A549 (cell line): Measurements from ENCODE around the gene CDC42EP5. TPM values are rescaled to one million over a fixed set of nuclear protein-coding genes. Genes with fewer than 3 reads are reported as not detected.

Source experiments
- ATAC-seq, 2 experiments: fragments of 200-7000 bp in 1 of 2; fragments of >200 bp in 1 of 2; cut with Nextera tagmentation in 1 of 2; cut with Tn5 transposase in 1 of 2; 3 replicates each; pipeline versions ENCODE4 v1.8.0 to v1.9.1; 2018 to 2020; ENCODE audit warnings: mild to moderate bottlenecking in 1 of 2, moderate library complexity in 1 of 2
- CTCF ChIA-PET: fragments of 300-600 bp; sonication (Branson Sonifier 250); formaldehyde crosslinking; extraction: SDS; loops from one replicate; lab custom pipeline; 2021; ENCODE audit warnings: antibody characterized with exemption, inconsistent platforms; lab: Yijun Ruan, JAX
- POLR2A ChIA-PET: fragments of 350-600 bp; formaldehyde crosslinking; extraction: SDS; loops from one replicate; lab custom pipeline; 2021; ENCODE audit warnings: antibody characterized with exemption, inconsistent platforms; lab: Yijun Ruan, JAX
- DNase-seq, 2 experiments: peaks; one replicate each; pipeline versions ENCODE4 v3.0.0 to v3.0.0-alpha.2; 2011 to 2016; ENCODE audit warnings: low read depth in 1 of 2, low spot score in 1 of 2
- FAIRE-seq: peaks from 2 replicates; lab custom pipeline; 2011; peaks lifted over from hg19 to GRCh38; lab: Jason Lieb, UNC
- H3K27ac ChIP-seq, 2 experiments: fragments of >200 bp; sonication (Bioruptor Twin); formaldehyde crosslinking; 3 replicates each; pipeline ENCODE4 v1.5.1; 2016 to 2017
- H3K4me1 ChIP-seq: fragments of >200 bp; sonication (Bioruptor Twin); formaldehyde crosslinking; 3 replicates; pipeline ENCODE4 v1.6.1; 2016
- H3K4me2 ChIP-seq: fragments of >200 bp; sonication (Bioruptor Twin); formaldehyde crosslinking; 3 replicates; pipeline ENCODE4 v1.6.1; 2016
- H3K4me3 ChIP-seq: fragments of >200 bp; sonication (Bioruptor Twin); formaldehyde crosslinking; 3 replicates; pipeline ENCODE4 v1.5.1; 2016
- H3K9me3 ChIP-seq: fragments of >200 bp; sonication (Bioruptor Twin); formaldehyde crosslinking; 3 replicates; pipeline ENCODE4 v1.6.1; 2016
- ATOH8 ChIP-seq: fragments of 250-450 bp; sonication (Bioruptor Pico); IDR thresholded peaks from 2 replicates; pipeline ENCODE4 v1.5.0; 2020; ENCODE audit warnings: low read depth, mild to moderate bottlenecking, moderate library complexity
- BCL3 ChIP-seq: fragments of >200 bp; sonication (Bioruptor Twin); formaldehyde crosslinking; IDR thresholded peaks from 3 replicates; pipeline ENCODE4 v1.6.1; 2016
- BHLHE40 ChIP-seq: IDR thresholded peaks from 2 replicates; pipeline ENCODE4 v1.6.1; 2012; ENCODE audit warnings: low read depth, low read length, inconsistent platforms
- EHMT2 ChIP-seq: fragments of 200-600 bp; sonication (generic); IDR thresholded peaks from 2 replicates; pipeline ENCODE4 v1.6.1; 2016; ENCODE audit warnings: antibody characterized with exemption, low read depth, mild to moderate bottlenecking, moderate library complexity
- ESRRA ChIP-seq: fragments of 150-350 bp; IDR thresholded peaks from 2 replicates; pipeline ENCODE4 v1.6.1; 2014; ENCODE audit warnings: mild to moderate bottlenecking, low read length, borderline replicate concordance
- HEYL ChIP-seq: fragments of 250-450 bp; sonication (Bioruptor Pico); IDR thresholded peaks from 2 replicates; pipeline ENCODE4 v1.8.0; 2021; ENCODE audit warnings: mild to moderate bottlenecking, moderate library complexity
- JUN ChIP-seq, 2 experiments: fragments of >200 bp; sonication (Bioruptor Twin); formaldehyde crosslinking; IDR thresholded peaks; 2 replicates in 1 of 2; 3 replicates in 1 of 2; pipeline ENCODE4 v1.6.1; 2016 to 2017
- KDM1A ChIP-seq: fragments of 200-600 bp; sonication (generic); IDR thresholded peaks from 2 replicates; pipeline ENCODE4 v1.6.1; 2016; ENCODE audit warnings: low read depth, mild to moderate bottlenecking
- NFE2L2 ChIP-seq: fragments of 150-350 bp; conservative IDR thresholded peaks from 2 replicates; pipeline ENCODE4 v1.6.1; 2014; ENCODE audit warnings: low read length
- NR3C1 ChIP-seq: fragments of >200 bp; sonication (Bioruptor Twin); formaldehyde crosslinking; IDR thresholded peaks from 3 replicates; pipeline ENCODE4 v1.6.1; 2017
- PHF8 ChIP-seq: fragments of 200-600 bp; sonication (generic); IDR thresholded peaks from 2 replicates; pipeline ENCODE4 v1.6.1; 2016; ENCODE audit warnings: low read depth, mild to moderate bottlenecking, antibody characterized with exemption, moderate library complexity, borderline replicate concordance
- POLR2A ChIP-seq: IDR thresholded peaks from 2 replicates; pipeline ENCODE4 v1.6.1; 2012; ENCODE audit warnings: mild to moderate bottlenecking, low read length
- RAD21 ChIP-seq, 2 experiments: fragments of >200 bp in 1 of 2; sonication (Bioruptor Twin) in 1 of 2; formaldehyde crosslinking in 1 of 2; IDR thresholded peaks in 1 of 2; conservative IDR thresholded peaks in 1 of 2; 2 replicates in 1 of 2; 3 replicates in 1 of 2; pipeline ENCODE4 v1.6.1; 2012 to 2018; ENCODE audit warnings: inconsistent platforms in 1 of 2
- REST ChIP-seq: fragments of 200-600 bp; sonication (generic); IDR thresholded peaks from 2 replicates; pipeline ENCODE4 v1.6.1; 2016; ENCODE audit warnings: antibody characterized with exemption, mild to moderate bottlenecking, moderate library complexity
- ZSCAN20 ChIP-seq: fragments of 250-450 bp; sonication (Bioruptor Pico); IDR thresholded peaks from 2 replicates; pipeline ENCODE4 v1.8.0; 2022; ENCODE audit warnings: mild to moderate bottlenecking, moderate library complexity
- WGBS: methylation state at CpG from one replicate; pipeline ENCODE4 v1.1.6; 2017; ENCODE audit errors: missing lambda C conversion rate; 5-methylcytosine and 5-hydroxymethylcytosine counted together
- polyA plus RNA-seq, 4 experiments: library from polyadenylated mRNA; depleted of rRNA in 3 of 4; stranded (reverse); fragments of >200 nt; fragmentation: RNase III in 1 of 4; extraction: RNeasy Plus Mini Kit Qiagen cat#74134 plus additional on column Dnase treatment in 1 of 4; gene quantifications; 2 replicates in 3 of 4; 3 replicates in 1 of 4; pipeline ENCODE4 v1.2.3, GENCODE V29; 2011 to 2017

CDC42EP5 gene
- polyA plus RNA-seq, 2 of the 4 experiments (the other 2 are of a cell fraction) = not detected

- 88% methylated on average over 26 of the region's 27 CpGs for WGBS
- peak overlapping the region in 1 of 2 experiments; percentile 95; a peak in 2 of 6 replicates for H3K27ac ChIP-seq
- TF ChIP-seq ESRRA = no peak
- no peak for TF ChIP-seq ATOH8 (CRISPR knock-in tag)
- TF ChIP-seq JUN (IDR thresholded peaks at IDR 0.05) = 0 out of 5 replicates have a peak, but pooled peaks of 1 of the 2 experiments have one; percentile 31
- TF ChIP-seq, all 56 proteins: peak for 1
- POLR2A ChIA-PET = interaction anchor here (0.6 to 7.1 kb wide), 2 partner anchors 12 to 349 kb away, joined by 4 to 130 read pairs; partner anchors contain the start of gene LENG8
- Histone ChIP-seq H3K4me3 (no peak overlapping the region), H3K4me1 (peaks cover 27% of the 10 kb centered on the region), H3K4me2 (peak overlapping the region; percentile 98; the same call in 2 of the 3 replicates), H3K9me3 (no peaks in the 10 kb centered on the region)
- ATAC-seq (no peak), FAIRE-seq (no peak), DNase-seq (no peak)
- CTCF ChIA-PET = interaction anchor here (1.8 to 2.7 kb wide), 4 partner anchors 8 to 25 kb away, joined by 4 to 19 read pairs (median 11); partner anchors contain the start of gene LENG8
Observed at GRCh38 chr19:54461210-54461609, 11.9 kb downstream of the CDC42EP5 start.

GRCh38 chr19:54460230-54461005 lies 12.7 kb downstream of the CDC42EP5 start:
- ATAC-seq = no peak
- FAIRE-seq = no peak
- Histone ChIP-seq H3K4me2 (no peak overlapping the region), H3K27ac (peak overlapping the region in 1 of 2 experiments; percentile 8; a peak in 1 of 6 replicates), H3K4me1 (peaks cover 27% of the 10 kb centered on the region), H3K9me3 (no peaks in the 10 kb centered on the region), H3K4me3 (no peak overlapping the region)
- 91% methylated on average over 17 of the region's 39 CpGs for whole genome bisulfite sequencing
- peak; percentile 23 for TF ChIP-seq POLR2A
- TF ChIP-seq NR3C1 = no peak
- no peak for TF ChIP-seq JUN (IDR thresholded peaks at IDR 0.05)
- no peak for TF ChIP-seq NFE2L2
- TF ChIP-seq KDM1A = no peak
- TF ChIP-seq ZSCAN20 (CRISPR knock-in tag) = no peak
- TF ChIP-seq RAD21 (conservative IDR thresholded peaks at IDR 0.05 in 1 of 2, IDR thresholded peaks at IDR 0.05 in 1 of 2) = no peak
- no peak for DNase-seq
- POLR2A ChIA-PET = interaction anchor here (7.1 kb wide), 1 partner anchor 11 kb away, joined by 130 read pairs; the partner anchor contains the start of gene LENG8
- CTCF ChIA-PET = interaction anchor here (1.0 kb wide), 1 partner anchor 22 kb away, joined by 3 read pairs; no protein-coding TSS in a partner anchor

GRCh38 chr19:54459282-54460229 lies 13.5 kb downstream of the CDC42EP5 start:
- peaks cover 27% of the 10 kb centered on the region for H3K4me1 ChIP-seq
- no peak overlapping the region for H3K4me2 ChIP-seq
- TF ChIP-seq EHMT2 (no peak), ATOH8 (CRISPR knock-in tag) (no peak), PHF8 (no peak), BCL3 (no peak), HEYL (CRISPR knock-in tag) (no peak), REST (no peak), BHLHE40 (no peak)
- no peak overlapping the region for H3K4me3 ChIP-seq
- CTCF ChIA-PET = interaction anchor here (0.9 to 2.0 kb wide), 3 partner anchors 11 to 21 kb away, joined by 3 to 4 read pairs (median 3); partner anchors contain the start of gene LENG8
- no peak overlapping the region for H3K27ac ChIP-seq
- no peak for ATAC-seq
- no peak for FAIRE-seq
- POLR2A ChIA-PET = interaction anchor here (7.1 kb wide), 1 partner anchor 10 kb away, joined by 130 read pairs; the partner anchor contains the start of gene LENG8
- DNase-seq = no peak
- WGBS = 91% methylated on average over 13 of the region's 16 CpGs
- H3K9me3 ChIP-seq = no peaks in the 10 kb centered on the region
